SK-MEL-5 (cell line): ENCODE results near the gene ARL14EP. TPM values are rescaled to one million over a fixed set of nuclear protein-coding genes. Genes with fewer than 3 reads are reported as not detected.

ENCODE experiments used
- DNase-seq: peaks from one replicate; pipeline ENCODE4 v3.0.0-alpha.2; 2016; ENCODE audit warnings: low read depth, low spot score
- in situ Hi-C: cut with HindIII; loops from 2 replicates; pipeline ENCODE4 v1.10.0; 2016; ENCODE audit warnings: low sequenced_read_pairs, high pct_unique_total_duplicates, low pct_unique_long_range_greater_than_20kb
- polyA plus RNA-seq, 2 experiments: library from polyadenylated mRNA; depleted of rRNA; stranded (reverse); fragments of >200 nt; gene quantifications; 2 replicates each; pipeline ENCODE4 v1.2.3, GENCODE V29; 2015
- total RNA-seq: library from RNA; depleted of rRNA; stranded (reverse); fragments of >200 nt; shearing (Covaris generic); gene quantifications from 2 replicates; pipeline ENCODE4 v1.2.3, GENCODE V29; 2014; rRNA removed

ARL14EP gene
- total RNA-seq: 37.1 and 41.8 TPM in 2 replicates
- polyA plus RNA-seq (2015; cell fraction: cytosol; rRNA removed): 14.1 and 15.3 TPM in 2 replicates
- 27.4 and 29.0 TPM in 2 replicates for polyA plus RNA-seq (2015; cell fraction: nucleus; rRNA removed)

- in situ Hi-C loops: no loop called here
- peak; percentile 96 for DNase-seq
Observed at GRCh38 chr11:30322826-30323710, at the start of gene ARL14EP. Gene ARL14EP, plus strand, starts transcription at chr11:30323104. Its CDS starts 7,845 bp downstream, at chr11:30330949.

- no peak for DNase-seq
- in situ Hi-C loops: no loop called here
Observed at GRCh38 chr11:30277176-30277575, 45.7 kb upstream of the ARL14EP start.

GRCh38 chr11:30279796-30280195 lies 43.1 kb upstream of the ARL14EP start:
- DNase-seq: no peak
- in situ Hi-C loops: no loop called here

- in situ Hi-C loops: no loop called here
- no peak for DNase-seq
Observed at GRCh38 chr11:30281476-30282288, 41.2 kb upstream of the ARL14EP start.

- in situ Hi-C loops: no loop called here
- DNase-seq: no peak
Observed at GRCh38 chr11:30282289-30282631, 40.6 kb upstream of the ARL14EP start.

GRCh38 chr11:30284836-30285235 lies 38.1 kb upstream of the ARL14EP start:
- in situ Hi-C loops: no loop called here
- DNase-seq: no peak

GRCh38 chr11:30285416-30286121 lies 37.3 kb upstream of the ARL14EP start:
- DNase-seq: no peak
- in situ Hi-C loops: no loop called here

GRCh38 chr11:30291331-30291730 lies 31.6 kb upstream of the ARL14EP start:
- in situ Hi-C loops: no loop called here

GRCh38 chr11:30292545-30292944 lies 30.4 kb upstream of the ARL14EP start:
- DNase-seq: no peak
- in situ Hi-C loops: no loop called here

More at GRCh38 chr11:30291331-30291730, 31.6 kb upstream of the ARL14EP start:
- DNase-seq: peak; percentile 63

- in situ Hi-C loops: no loop called here
- DNase-seq: no peak
Observed at GRCh38 chr11:30295178-30295885, 27.6 kb upstream of the ARL14EP start.

GRCh38 chr11:30304620-30305019 lies 18.3 kb upstream of the ARL14EP start:
- in situ Hi-C loops: no loop called here
- no peak for DNase-seq

DNA sequence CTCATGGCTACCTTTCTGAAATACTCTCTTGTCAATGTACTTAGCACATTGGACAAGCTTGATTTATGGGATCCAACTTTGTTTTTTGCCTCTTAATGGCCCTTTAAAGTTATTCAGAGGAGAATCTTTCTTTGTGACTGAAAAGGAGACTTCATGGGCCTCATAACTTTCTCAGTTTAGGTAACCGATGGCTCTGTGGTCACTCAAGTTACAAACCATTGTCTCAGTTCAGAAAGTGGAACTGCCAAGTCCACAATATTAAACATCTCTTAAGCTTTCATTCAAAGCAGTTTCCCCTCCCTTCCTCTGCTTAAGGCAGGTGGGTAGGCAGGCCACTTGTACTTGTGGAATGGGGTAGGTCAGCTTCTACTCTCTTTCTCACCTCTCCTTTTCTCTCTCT lies 12.3 kb upstream of the ARL14EP start:
- in situ Hi-C loops: no loop called here
- no peak for DNase-seq

DNA sequence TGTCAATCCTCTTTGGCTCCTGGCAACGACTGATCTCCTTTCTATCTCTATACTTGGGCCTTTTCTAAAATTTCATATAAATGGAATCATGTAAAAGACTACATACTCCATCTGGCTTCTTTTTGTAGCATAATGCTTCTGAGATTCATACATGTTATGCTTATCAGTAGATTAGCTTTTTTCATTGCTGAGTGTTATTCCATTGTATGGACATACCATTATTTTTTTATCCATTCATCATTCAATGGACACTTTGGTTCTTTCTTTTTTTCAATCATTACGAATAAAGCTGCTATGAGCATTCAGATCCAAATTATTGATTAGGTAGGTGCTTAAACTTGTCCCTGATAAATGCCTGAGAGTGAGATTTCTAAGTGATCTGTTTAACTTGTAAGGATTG lies 11.7 kb upstream of the ARL14EP start:
- in situ Hi-C loops: no loop called here
- no peak for DNase-seq

DNA sequence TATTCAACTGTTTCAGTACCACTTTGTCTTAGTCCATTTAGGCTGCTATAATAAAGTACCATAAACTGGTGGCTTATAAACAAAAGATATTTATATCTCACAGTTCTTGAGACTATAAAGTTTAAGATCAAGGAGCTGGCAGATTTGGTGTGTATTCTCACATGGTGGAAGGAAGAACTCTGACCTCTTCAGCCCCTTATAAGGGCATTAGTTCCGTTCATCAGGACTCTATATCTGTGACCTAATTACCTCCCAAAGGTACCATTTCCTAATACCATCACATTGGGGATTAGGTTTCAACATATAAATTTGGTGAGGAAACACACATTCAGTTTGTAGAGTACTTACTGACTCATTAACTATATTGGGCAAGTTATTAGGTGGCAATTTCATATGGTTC lies 10.7 kb upstream of the ARL14EP start:
- no peak for DNase-seq
- in situ Hi-C loops: no loop called here

DNA sequence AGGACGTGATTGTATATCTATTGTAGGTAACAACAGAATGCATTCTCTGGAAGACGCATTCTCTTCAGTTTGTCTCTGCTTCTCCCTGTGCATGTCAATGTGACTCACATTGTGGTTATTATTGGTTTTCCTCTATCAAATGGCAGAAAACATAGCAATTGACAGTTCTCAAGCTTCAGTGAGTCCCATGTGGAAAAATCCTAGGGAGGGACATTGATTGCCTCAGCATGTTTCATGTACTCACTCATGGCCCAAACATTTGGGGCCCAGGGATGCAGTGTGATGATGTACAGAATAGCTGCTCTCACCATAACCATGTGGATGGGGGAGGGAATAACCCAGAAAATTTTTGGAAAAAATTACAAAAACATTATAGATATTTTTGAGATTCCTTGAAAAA lies 9.3 kb upstream of the ARL14EP start:
- in situ Hi-C loops: no loop called here
- no peak for DNase-seq

GRCh38 chr11:30314625-30315024 lies 8.3 kb upstream of the ARL14EP start:
- DNase-seq: peak; percentile 17
- in situ Hi-C loops: no loop called here

DNA sequence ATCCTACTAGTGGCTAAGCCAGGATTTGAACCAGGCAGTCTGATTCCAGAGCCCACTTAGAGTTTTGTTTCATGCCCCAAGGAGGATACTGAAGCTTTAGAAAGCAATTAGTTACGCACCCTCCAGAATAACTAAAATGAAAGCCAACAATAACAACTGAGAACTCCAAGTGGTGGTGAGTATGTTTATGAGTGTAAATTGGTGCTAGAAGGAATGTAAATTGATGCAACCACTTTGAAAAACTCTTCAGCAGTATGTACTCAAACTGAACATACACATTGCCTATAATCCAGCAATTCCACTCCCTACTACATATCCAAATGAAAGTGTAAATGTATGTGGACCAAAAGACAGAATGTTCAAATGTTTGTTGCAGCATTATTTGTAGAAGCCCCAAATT lies 6.7 kb upstream of the ARL14EP start:
- in situ Hi-C loops: no loop called here
- no peak for DNase-seq
